ENCODE data around the gene GABRB1.

DNA sequence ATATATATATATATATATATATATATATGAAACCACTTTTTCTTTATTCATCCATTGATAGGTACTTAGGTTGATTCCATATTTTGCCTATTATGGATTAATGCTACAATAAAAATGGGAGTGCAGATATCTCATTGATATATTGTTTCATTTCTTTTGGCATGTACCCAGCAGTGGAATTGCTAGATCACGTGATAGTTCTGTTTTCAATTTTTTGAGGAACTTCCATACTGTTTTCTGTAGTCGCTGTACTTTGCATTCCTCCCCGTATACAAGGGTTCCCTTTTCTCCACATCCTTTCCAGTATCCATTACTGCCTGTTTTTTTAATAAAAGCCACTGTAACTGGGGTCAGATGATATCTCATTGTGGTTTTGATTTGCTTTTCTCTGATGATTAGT lies 124.6 kb downstream of the GABRB1 start:
- TF ChIP-seq POLR2A (IDR thresholded peaks at IDR 0.05; ENCODE audit: control extremely low read depth in 1 of 2, low read depth in 2 of 2, low read length in 2 of 2) (no peak), RFX5 (IDR thresholded peaks at IDR 0.05; ENCODE audit: borderline replicate concordance, low read depth, low read length) (no peak), POLR2AphosphoS5 (IDR thresholded peaks at IDR 0.05; ENCODE audit: low read depth, low read length) (no peak), JUND (IDR thresholded peaks at IDR 0.05; ENCODE audit: low read length) (no peak)
- TF ChIP-seq, protein P1, sequence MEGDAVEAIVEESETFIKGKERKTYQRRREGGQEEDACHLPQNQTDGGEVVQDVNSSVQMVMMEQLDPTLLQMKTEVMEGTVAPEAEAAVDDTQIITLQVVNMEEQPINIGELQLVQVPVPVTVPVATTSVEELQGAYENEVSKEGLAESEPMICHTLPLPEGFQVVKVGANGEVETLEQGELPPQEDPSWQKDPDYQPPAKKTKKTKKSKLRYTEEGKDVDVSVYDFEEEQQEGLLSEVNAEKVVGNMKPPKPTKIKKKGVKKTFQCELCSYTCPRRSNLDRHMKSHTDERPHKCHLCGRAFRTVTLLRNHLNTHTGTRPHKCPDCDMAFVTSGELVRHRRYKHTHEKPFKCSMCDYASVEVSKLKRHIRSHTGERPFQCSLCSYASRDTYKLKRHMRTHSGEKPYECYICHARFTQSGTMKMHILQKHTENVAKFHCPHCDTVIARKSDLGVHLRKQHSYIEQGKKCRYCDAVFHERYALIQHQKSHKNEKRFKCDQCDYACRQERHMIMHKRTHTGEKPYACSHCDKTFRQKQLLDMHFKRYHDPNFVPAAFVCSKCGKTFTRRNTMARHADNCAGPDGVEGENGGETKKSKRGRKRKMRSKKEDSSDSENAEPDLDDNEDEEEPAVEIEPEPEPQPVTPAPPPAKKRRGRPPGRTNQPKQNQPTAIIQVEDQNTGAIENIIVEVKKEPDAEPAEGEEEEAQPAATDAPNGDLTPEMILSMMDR (IDR thresholded peaks at IDR 0.05; ENCODE audit: control extremely low read depth in 1 of 3, insufficient read depth in 1 of 3, low read depth in 1 of 3, low read length in 3 of 3), result no peak

All from H1 (cell line).